HG02588 (cell line): ENCODE data around the gene PSMA1.
"Not testable (repeated sequence)": the region's sequence is repeated elsewhere in the genome, so short reads cannot be mapped to it uniquely, and the experiment has no call there.

Experiments used
- ATAC-seq: cut with Tn5 transposase; IDR thresholded peaks from one replicate; pipeline ENCODE4 v1.9.1; 2021; ENCODE audit warnings: mild to moderate bottlenecking, moderate library complexity; ENCODE audit not compliant: unreplicated experiment

The PSMA1 gene

DNA sequence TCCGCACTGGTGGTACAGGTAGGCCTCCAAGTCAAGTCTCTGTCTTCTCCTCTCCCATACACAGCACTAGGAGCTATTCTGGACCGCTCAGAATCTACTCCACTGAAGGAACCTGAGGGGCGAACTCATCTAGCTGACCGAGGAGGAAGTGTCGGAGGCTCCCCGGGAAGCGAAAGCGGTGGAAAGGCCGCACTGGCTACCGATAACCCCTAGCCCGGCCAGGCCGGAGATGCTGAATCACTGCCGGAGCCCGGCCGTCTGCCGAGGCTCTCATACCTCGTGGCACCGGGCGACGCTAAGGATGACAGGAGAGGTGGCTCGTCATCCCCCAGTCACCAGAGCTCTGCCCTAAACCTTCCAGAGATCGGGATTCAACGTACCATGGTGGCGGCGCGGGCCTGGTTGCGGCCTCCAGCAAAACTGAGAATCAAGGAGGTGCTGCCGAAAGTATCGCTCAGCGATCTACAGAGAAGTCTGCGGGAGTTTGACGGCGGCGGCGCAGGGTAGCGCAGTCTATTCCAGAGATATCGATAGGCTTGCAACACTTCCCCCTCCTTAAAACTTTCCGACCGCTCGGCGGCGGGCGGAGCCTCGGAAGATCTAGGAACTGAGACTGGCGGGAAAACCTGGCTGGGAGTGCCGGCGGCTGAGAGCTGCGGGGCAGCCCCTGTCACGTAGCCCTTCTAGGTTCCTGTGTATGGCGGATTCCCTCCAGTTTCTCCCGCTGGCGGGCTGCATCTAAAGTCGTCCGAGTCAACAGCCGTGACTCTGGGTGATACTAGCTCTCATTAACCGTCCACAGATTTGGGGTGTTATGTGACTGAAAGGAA, at the start of gene PSMA1:
Gene PSMA1 (minus strand): TSS at position 470 of the 830 bp plus-strand sequence. CDS start 87 bp downstream, at position 383.
- ATAC-seq: peak; percentile 92

DNA sequence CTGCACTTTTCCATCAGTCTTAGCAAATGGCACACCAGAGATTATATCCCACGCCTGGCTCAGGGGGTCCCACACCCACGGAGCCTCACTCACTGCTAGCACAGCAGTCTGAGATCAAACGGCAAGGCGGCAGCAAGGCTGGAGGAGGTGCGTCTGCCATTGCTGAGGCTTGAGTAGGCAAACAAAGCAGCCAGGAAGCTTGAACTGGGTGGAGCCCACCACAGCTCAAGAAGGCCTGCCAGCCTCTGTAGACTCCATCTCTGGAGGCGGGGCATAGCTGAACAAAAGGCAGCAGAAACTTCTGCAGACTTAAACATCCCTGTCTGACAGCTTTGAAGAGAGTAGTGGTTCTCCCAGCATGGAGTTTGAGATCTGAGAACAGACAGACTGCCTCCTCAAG, 49.3 kb upstream of the PSMA1 start:
- ATAC-seq: not testable (repeated sequence)

DNA sequence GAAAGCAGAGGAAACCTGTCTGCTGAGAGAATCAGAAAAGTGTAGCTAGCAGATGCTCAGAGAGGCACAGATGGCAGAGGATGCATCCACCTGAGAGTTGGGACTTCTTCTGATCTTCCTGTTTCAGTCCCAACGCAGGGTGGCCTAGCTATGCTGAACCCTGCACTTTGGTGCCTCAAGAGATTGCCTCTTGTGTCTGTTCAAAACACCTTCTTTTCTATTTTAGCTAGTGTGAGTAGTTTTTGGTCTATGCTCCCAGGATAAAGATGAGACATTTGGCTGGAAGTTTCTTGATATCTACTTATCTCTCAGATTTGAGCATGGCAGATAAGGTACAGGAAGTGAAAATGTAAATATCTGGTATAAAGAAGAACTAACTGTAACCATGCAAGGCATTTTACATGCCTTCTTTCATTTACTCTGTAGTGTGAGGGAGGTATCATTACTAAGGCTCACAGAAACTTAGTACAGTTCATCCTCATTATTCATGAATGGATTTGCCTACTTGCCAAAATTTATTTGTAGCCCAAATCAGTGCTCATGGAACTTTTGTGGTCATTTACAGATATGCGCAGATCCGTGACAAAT, 47.0 kb upstream of the PSMA1 start:
- ATAC-seq: no peak

DNA sequence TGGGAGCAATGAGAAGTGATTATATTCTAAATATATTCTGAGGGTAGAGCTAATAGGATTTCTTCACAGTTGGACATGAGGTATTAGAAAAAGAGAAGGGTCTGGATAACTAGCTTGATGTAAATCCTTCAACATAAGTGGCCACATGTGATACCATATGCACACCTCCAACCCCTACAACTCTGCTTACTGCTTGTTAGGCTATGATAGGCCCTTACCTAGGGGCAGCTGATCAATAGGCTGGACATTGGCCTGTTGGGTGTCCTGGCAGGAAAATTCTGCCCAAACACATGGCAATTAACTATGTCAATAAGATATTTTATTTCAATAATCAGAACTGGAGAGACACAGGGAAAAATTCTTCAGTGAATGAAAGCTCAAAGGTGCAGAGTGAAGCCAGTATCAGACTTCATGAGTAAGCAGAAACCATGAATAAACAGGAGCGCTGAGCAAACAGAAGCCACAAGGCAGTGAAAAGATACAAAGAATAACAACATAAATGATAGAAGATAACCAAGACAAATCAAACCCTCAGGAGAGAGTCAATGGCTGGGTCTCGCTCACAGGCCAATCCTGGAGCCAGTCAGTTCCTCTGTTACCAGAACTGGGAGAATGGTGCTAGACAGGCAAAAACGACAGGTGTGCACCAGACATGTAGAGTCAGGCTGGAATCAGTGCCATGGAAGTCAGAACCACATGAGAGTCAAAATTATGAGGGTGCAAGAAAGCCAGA, 46.3 kb upstream of the PSMA1 start:
- ATAC-seq: no peak

DNA sequence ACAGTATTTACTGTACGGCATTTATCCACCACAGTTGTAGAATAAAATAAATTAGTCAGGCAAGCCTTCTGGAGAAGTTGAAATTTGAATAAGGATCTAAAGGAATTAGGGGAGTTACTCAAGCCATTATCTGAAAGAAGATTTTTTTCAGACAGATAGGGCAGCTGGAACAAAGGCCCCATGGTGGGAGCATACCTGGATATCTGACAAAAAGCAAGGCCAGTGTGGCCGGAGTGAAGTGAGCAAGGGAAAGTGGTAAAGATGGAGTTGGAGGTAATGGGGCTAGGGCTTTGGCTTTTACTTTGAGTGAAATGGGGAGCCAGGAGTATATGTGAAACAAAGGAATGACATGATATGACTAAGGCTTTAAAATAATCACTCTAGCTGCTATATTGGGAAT, 45.7 kb upstream of the PSMA1 start:
- no peak for ATAC-seq

DNA sequence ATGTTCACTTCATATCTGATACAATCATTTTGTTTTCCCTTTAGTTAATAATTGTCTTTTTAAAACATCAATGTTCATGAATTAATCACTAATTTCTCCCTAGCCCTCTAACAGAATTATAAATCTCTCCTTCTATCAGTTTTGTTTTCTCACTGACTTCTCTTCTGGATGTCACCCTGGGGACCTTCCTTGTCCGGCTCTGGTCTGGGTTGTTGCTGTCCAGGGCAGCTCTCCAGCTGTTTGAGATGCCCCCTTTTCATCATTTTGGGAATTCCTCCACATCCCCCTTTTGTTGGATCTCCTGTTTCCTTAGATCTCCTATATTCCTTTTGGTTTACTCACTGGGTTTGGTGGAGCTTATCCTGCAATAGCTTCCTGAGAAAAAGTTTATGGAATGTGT, 35.6 kb upstream of the PSMA1 start:
- ATAC-seq: no peak

DNA sequence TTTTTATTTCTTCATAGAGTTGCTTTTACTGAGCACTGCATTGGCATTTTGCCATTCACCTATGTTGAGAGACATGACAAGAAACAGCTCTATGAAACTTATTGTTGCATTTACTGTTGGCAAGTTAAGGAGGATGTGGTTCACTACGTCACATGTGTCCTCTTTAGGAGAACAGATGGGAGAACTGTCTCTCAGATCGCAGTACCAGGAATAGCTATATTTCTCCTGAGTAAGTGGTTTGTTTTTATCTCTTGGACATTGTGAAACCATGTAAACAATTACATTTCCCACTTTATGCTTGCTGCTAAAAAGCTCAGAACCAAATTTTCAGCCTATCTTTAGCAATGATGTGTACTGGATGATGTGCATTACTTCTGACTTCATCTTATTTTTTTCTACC, 34.8 kb upstream of the PSMA1 start:
- no peak for ATAC-seq

DNA sequence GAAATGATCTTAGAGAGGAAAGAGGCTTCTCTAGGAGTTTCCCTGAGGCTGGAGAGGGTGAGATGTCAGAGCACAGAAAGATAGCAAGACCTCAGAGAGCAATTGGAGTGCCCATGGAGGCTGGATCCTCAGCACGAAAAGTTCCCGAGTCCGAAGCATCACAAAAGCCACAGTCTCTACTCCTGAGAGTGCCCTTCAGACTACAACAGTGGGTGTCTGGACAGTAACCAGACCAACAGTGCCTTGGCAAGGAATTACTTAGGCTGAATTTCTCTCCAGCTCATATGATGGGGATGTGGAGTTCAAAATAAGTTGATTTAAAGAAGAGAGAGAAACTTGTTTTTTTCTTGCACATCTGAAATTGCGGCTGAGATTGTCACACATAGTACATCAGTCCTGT, 31.9 kb upstream of the PSMA1 start:
- ATAC-seq: no peak

DNA sequence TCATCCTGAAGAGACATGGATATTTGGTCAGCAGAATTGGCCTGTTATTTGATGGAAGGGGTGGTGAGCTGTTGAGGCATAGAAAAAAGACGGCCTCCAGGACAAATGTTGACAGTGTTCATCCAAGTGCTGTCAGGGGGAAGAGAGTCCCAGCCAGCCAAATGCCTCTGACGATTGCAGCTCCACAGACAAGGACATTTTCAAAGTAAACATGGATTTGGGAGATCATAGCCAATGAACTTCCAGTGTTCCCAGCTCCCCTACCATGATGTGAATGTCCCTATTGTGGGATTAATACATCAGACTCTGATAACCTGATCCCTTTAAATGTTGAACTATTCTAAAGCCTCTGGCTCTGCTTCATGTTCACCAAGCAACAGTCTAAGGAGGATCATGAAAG, 31.2 kb upstream of the PSMA1 start:
- ATAC-seq: no peak

DNA sequence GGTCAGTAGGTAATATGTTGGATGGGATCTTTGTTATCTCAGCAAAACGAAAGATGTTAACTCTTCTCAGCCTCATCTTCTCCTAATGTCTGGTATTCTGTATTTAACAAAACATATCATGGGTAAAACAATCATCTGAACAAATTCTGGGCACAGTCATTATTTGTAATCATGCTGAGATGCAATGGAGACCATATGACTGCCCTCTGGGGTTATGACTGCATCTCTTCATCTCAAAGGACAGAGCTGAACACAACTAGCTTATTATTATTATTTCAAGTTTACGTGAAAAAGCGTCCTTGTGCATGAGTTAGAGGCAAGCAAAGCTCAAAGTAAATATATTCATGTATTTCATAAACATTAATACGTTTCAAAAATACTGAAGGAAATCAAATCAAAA, 29.7 kb upstream of the PSMA1 start:
- ATAC-seq: no peak

DNA sequence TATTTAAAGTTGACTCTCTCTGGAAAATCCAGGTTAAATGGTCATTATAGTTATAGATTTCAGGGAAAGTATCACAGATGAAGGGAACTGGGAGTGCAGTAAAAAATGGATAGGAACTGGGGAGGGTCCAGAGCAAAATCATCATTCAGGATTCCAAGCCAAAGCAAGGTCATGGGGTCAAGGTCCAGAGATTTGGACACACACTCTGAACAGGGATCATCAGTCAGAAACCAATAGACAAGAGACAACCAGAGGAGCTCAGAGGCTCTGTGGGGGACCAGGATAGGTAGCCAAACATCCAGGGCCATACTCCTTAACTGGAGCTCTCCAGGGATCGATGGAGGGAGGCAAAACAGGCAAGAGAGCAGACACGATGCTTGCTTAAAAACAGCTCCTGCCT, 27.3 kb upstream of the PSMA1 start:
- ATAC-seq: no peak

DNA sequence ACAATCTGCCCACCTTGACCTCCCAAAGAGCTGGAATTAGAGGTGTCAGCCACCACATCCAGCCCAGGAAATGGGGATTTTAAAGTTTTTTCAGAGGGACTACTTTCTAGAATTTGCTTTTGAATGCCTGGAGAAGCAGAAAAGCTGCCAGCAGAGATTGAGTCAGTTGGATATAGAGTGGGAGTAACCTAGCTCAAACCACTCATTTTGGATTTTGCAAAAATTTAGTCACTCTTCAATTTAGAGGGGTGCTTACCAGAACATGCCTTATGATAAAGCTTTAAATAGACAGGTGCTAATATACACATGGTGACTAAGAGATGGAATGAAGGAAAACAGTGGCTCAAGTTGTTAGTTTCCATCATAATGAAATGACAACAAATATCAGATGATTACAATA, 26.5 kb upstream of the PSMA1 start:
- no peak for ATAC-seq

DNA sequence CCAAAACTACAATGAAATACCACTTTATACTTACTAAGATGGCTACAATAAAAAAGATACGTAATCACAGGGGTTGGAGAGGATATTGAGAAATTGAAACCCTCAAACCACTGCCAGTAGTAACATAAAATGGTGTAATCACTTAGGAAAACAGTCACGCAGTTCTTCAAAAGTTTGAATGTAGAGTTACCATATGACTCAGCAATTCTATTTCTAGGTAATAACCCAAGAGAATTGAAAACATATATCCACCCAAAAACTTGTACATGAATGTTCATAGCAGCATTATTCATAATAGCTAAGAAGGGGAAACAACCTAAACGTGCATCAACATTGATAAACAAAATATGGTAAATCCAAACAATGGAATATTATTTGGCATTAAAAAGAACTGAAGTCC, 24.4 kb upstream of the PSMA1 start:
- peak; percentile 85 for ATAC-seq

DNA sequence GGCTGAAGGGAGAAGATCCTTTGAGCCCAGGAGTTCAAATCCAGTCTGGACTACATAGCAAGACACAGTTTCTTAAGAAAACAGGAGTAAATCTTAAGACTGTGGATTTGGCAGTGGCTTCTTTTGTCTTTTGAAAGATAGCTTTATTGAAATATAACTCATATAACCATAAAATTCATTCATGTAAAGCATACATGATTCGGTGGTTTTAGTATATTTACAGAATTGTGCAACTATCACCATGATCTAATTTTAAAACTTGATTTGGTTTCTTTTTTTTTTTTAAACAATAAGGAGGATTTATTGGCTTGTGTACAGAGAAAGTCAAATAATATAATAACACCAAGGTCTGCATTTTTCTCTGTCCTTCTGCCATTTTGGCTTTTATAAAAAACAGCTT, 23.1 kb upstream of the PSMA1 start:
- ATAC-seq: no peak

DNA sequence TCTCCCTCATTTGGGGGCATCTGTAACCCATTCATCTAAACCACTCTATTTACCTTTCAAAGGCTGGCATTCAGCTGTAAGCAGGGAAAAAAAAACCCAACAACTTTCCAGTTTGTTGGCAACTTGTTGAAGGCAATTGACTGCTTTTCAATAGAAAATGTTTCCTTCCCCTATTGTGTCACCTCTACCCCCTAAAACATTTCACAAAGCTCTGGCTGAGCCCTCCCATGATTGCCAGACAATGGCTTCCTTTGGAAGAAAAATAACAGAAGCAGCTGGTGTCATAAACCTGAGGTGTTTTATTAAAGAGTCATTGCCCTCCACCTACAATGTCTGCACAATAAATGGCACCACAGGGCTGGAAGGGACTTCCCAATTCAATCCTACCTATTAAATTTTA, 22.1 kb upstream of the PSMA1 start:
- no peak for ATAC-seq

DNA sequence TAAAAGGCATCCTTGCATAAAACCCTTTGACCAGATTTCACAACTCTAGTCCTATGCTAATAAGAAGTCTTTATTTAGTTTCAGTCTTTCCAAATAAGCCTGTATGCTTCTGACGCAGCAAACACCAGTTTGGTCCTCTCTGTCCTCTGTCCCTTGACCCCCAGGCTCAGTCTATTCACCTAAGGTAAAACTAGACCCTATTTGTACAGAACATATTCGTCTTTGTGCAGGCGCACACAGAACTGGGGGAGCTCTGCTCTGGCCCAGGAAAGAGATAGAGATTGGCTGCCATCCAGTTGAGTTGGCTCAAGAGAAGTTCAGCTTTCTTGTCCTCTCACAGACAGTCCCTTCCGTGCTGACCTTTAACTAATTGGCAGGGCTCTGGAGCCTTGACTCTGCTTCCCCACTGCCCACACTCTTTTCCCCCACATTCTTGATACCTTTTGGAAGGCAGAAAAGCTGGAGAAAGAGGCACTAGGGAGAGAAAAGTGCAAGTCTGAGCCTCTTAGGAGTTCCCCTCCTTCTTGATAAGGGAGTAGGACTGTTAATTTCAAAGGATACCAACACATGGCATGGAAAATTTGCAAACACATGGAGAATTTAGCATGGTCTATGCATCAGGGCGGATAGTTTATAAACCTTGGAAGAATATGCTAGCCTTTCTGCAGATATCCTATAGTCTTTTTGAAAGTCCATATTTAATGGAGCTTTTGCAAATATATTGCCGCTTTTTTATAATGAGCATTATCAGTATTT, 21.2 kb upstream of the PSMA1 start:
- ATAC-seq: no peak

DNA sequence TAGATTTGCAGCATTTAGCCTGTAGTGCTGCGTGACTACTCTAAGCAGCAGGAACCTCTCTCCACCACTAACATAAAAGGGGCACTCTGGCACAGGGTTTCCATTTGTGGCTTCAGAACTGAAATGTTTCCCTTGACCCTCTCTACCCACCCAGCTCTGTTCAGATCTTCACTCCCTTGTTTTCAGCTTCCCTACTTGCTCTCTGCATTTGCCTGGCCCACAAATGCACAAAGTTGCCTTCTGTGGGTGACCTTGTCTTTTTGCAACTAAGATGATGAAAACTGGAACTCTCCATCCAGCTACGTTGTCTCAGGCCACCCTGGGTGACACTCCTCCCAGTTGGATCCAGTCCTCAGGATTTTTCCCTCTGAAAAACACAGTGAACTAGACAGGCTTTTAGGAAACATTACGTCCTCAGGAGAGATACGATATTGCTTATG, 19.8 kb upstream of the PSMA1 start:
- no peak for ATAC-seq

DNA sequence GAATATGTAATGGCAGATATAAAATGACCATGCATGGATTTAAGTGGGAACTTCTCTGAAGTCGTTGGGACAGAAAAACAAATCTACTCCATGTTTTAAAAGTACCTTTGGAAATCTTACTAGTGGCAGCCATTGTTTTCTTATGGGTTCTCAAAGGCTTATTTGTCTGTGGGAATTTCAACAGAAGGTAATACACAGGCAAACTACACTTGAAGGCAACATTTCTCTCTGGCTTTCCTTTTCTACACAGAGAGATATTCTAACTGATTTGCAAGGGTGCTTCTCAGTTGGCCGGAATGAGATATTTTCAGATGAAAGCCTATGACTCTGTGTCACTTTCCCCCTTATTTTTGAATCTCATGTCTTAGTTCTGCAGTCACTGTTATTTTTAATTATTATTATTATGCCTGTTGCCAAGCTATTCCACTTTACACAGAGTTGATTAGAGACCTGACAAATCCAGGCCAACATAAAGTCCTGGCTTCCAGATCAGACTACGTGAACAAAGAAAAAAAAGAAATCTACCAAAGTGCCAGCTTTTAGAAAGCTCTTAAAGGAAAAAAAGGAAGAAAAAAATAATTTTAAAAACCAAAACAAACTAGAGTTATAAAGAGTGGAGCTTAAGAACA, 18.9 kb upstream of the PSMA1 start:
- no peak for ATAC-seq

DNA sequence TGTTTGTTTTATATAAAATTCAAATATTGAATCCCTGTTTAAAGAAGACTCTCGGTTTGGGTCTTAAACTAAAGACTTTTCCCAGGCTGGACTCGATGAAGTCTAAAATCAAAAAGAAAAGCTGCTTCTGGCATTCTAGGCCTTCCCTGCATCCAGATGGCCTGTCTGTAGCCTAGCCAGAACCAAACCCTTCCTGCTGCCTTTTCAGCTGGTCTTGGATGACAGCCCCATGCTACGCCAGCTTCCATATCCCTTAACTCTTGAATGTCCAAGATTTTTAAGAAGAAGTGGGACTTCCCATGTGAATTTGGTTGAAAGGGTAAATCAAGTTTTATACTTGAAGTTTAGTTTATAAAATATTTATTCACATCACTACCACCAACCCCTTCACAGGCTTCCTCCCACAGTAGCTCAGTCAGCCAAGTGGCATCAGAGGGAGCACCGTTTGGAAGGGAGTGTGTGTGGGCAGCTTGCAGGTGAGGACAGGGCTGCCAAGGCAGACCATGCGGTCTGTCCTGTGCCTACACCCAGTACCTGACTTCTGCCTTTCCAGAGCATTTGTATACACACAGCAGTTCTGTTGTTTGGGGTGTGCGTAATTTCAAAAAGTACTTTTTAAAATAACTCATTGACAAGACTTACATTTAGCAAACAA, 18.2 kb upstream of the PSMA1 start:
- no peak for ATAC-seq

DNA sequence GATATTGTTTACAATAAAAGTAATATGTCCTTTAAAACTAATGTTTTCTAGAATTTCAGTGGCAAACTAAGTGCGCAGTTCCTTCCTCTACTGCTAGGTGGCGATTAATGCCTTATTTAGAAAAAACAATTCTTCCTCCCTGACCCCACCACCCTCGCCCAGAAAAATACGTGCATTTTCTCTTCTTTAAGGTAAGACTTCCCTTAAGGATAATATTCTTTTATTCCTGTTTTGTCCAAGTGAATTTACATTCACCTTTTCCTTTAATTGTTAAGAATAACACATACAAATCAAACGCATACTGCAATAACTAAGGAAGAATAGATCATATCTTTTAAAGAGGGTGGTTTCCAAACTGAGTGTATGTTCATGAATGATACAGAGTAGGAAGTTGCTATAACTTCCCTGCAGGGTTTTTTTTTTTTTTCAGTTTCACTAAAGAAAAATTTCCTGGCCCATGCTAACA, 17.0 kb upstream of the PSMA1 start:
- peak; percentile 66 for ATAC-seq
